H1 (cell line): Measurements from ENCODE around the gene TGFA. TPM values are rescaled to one million over a fixed set of nuclear protein-coding genes. Genes with fewer than 3 reads are reported as not detected.

Experiments used
- CBX8 ChIP-seq: fragments of 300-800, 300-1000 bp; sonication (generic); IDR thresholded peaks from 2 replicates; pipeline ENCODE4 v1.7.1; 2016; ENCODE audit warnings: low read depth, low read length, borderline replicate concordance
- NANOG ChIP-seq: IDR thresholded peaks from 2 replicates; pipeline ENCODE4 v1.6.1; 2011; ENCODE audit warnings: low read length, low read depth, mild to moderate bottlenecking, inconsistent platforms; ENCODE audit not compliant: insufficient read depth, poor library complexity, severe bottlenecking
- polyA plus RNA-seq, 7 experiments: library from polyadenylated mRNA; depleted of rRNA in 3 of 7; stranded (reverse) in 5 of 7; unstranded in 2 of 7; fragments of >200 nt in 5 of 7; fragments of 200-250 nt in 2 of 7; gene quantifications; 1 replicate in 5 of 7; 2 replicates in 1 of 7; 4 replicates in 1 of 7; pipeline versions ENCODE4 v1.2.1 to v1.2.3, GENCODE V29; 2011 to 2013; ENCODE audit warnings: missing spikeins in 2 of 7, mixed read lengths in 2 of 7
- total RNA-seq: library from RNA; stranded (reverse); fragmentation: NEBNext Ultra II Directional; extraction: Animal tissue kit (Norgen Biotek cat#: 25700); gene quantifications from 2 replicates; pipeline ENCODE4 v1.2.1, GENCODE V29; 2021

Gene TGFA
- total and polyA plus RNA-seq, 2 of the 8 experiments (the other 6 are each of a cell fraction or from before 2014, with no cell fraction given), result 1.8 to 3.7 TPM

GRCh38 chr2:70440621-70441020 is 113.0 kb downstream of the TGFA start (continued):
- TF ChIP-seq NANOG, result no peak
- TF ChIP-seq CBX8, result no peak
- TF ChIP-seq, all 59 proteins: peak for 0
